Keratinocyte (primary cell): ENCODE measurements around the gene SBSN. TPM values are rescaled to one million over a fixed set of nuclear protein-coding genes. Genes with fewer than 3 reads are reported as not detected.

Experiments used
- DNase-seq: peaks from one replicate; pipeline ENCODE4 v3.0.0-alpha.2; 2011; ENCODE audit warnings: low read depth, missing footprints, low spot score
- FAIRE-seq: peaks from 2 replicates; lab custom pipeline; 2011; peaks lifted over from hg19 to GRCh38; lab: Jason Lieb, UNC
- H2AFZ ChIP-seq: 2 replicates; pipeline ENCODE4 v1.6.0; 2012; ENCODE audit warnings: low read length, control low read depth, inconsistent platforms; ENCODE audit not compliant: control insufficient read depth
- H3K27ac ChIP-seq: 2 replicates; pipeline ENCODE4 v1.5.1; 2011; ENCODE audit warnings: low read length; ENCODE audit not compliant: control insufficient read depth, insufficient read depth
- H3K27me3 ChIP-seq: 3 replicates; pipeline ENCODE4 v1.6.0; 2011; ENCODE audit warnings: low read length; ENCODE audit not compliant: control insufficient read depth, insufficient read depth; ENCODE audit errors: extremely low read depth
- H3K36me3 ChIP-seq, 2 experiments: 2 replicates in 1 of 2; 3 replicates in 1 of 2; pipeline ENCODE4 v1.5.1; 2011; ENCODE audit warnings: low read length in 2 of 2, mild to moderate bottlenecking in 1 of 2; ENCODE audit not compliant: control insufficient read depth in 2 of 2, insufficient read depth in 2 of 2; ENCODE audit errors: extremely low read depth in 1 of 2
- H3K4me1 ChIP-seq: 3 replicates; pipeline ENCODE4 v1.5.1; 2011; ENCODE audit warnings: low read length; ENCODE audit not compliant: control insufficient read depth, insufficient read depth; ENCODE audit errors: extremely low read depth
- H3K4me2 ChIP-seq: 3 replicates; pipeline ENCODE4 v1.6.0; 2011; ENCODE audit warnings: low read depth, low read length; ENCODE audit not compliant: control insufficient read depth, insufficient read depth; ENCODE audit errors: extremely low read depth
- H3K4me3 ChIP-seq, 3 experiments: fragments of 200-600 bp in 1 of 3; sonication (generic) in 1 of 3; 2 replicates in 2 of 3; 3 replicates in 1 of 3; pipeline ENCODE4 v1.5.1; 2011 to 2016; ENCODE audit warnings: low read length in 3 of 3, mild to moderate bottlenecking in 3 of 3, control low read depth in 2 of 3, inconsistent platforms in 1 of 3, low read depth in 1 of 3, mixed read lengths in 1 of 3, mixed run types in 1 of 3, moderate library complexity in 1 of 3; ENCODE audit not compliant: control insufficient read depth in 2 of 3, insufficient read depth in 2 of 3; ENCODE audit errors: extremely low read depth in 1 of 3
- H3K79me2 ChIP-seq: 2 replicates; pipeline ENCODE4 v1.6.0; 2012; ENCODE audit warnings: low read length; ENCODE audit not compliant: control insufficient read depth, insufficient read depth
- H3K9ac ChIP-seq: 3 replicates; pipeline ENCODE4 v1.6.0; 2011; ENCODE audit warnings: low read length; ENCODE audit not compliant: control insufficient read depth, insufficient read depth; ENCODE audit errors: extremely low read depth
- H3K9me1 ChIP-seq: 3 replicates; pipeline ENCODE4 v1.6.0; 2011; ENCODE audit warnings: low read length; ENCODE audit not compliant: control insufficient read depth, insufficient read depth; ENCODE audit errors: extremely low read depth
- H3K9me3 ChIP-seq: 2 replicates; pipeline ENCODE4 v1.5.1; 2012; ENCODE audit warnings: low read depth, low read length; ENCODE audit not compliant: control insufficient read depth
- H4K20me1 ChIP-seq: 3 replicates; pipeline ENCODE4 v1.6.0; 2011; ENCODE audit warnings: low read length; ENCODE audit not compliant: control insufficient read depth, insufficient read depth; ENCODE audit errors: extremely low read depth
- CTCF ChIP-seq, 3 experiments: IDR thresholded peaks in 1 of 3; conservative IDR thresholded peaks in 1 of 3; optimal IDR thresholded peaks in 1 of 3; 2 replicates in 2 of 3; 3 replicates in 1 of 3; pipeline versions ENCODE3 to v1.5.1; 2011; ENCODE audit warnings: low read length in 3 of 3, mild to moderate bottlenecking in 3 of 3, moderate library complexity in 2 of 3, control low read depth in 1 of 3, inconsistent platforms in 1 of 3; ENCODE audit not compliant: insufficient read depth in 2 of 3; ENCODE audit errors: extremely low read depth in 1 of 3
- EZH2 ChIP-seq: IDR thresholded peaks from one replicate; pipeline ENCODE4 v1.6.1; 2012; ENCODE audit warnings: inconsistent platforms, mild to moderate bottlenecking, low read length, moderate library complexity
- dilution Hi-C: fragments of 300-500 bp; cut with MboI; formaldehyde crosslinking; loops from one replicate; pipeline ENCODE4 v1.7.0; 2020; ENCODE audit warnings: low sequenced_read_pairs; ENCODE audit not compliant: extremely low pct_ligation_motif_present
- polyA plus RNA-seq, 5 experiments: library from polyadenylated mRNA; depleted of rRNA in 3 of 5; stranded (reverse) in 3 of 5; stranded (forward) in 1 of 5; unstranded in 1 of 5; fragments of >200 nt; gene quantifications; 1 replicate in 1 of 5; 2 replicates in 3 of 5; 3 replicates in 1 of 5; pipeline versions ENCODE4 v1.2.1 to v1.2.3, GENCODE V29; 2011 to 2012; ENCODE audit warnings: missing spikeins in 2 of 5, low read depth in 1 of 5, low replicate concordance in 1 of 5

The SBSN gene
- polyA plus RNA-seq, 1 donor (not counting 4 experiments of a cell fraction or from before 2014, with no cell fraction given), result 49.0 TPM

GRCh38 chr19:35540356-35540927 is 12.3 kb upstream of the SBSN start:
- no peak overlapping the region for H3K9ac ChIP-seq
- H3K27me3 ChIP-seq, result no peaks in the 10 kb centered on the region
- H3K4me3 ChIP-seq, result no peak overlapping the region
- H3K9me3 ChIP-seq, result no peaks in the 10 kb centered on the region
- no peak for TF ChIP-seq EZH2
- TF ChIP-seq CTCF (optimal IDR thresholded peaks at IDR 0.05 in 1 of 3, IDR thresholded peaks at IDR 0.05 in 1 of 3, conservative IDR thresholded peaks at IDR 0.05 in 1 of 3; ENCODE audit: extremely low read depth in 1 of 3, insufficient read depth in 2 of 3, low read length in 3 of 3), result no peak
- peaks cover 6% of the 10 kb centered on the region for H3K4me1 ChIP-seq
- peaks cover 17% of the 10 kb centered on the region for H3K79me2 ChIP-seq
- H3K4me2 ChIP-seq, result no peak overlapping the region
- no peak overlapping the region for H3K27ac ChIP-seq
- no peak overlapping the region for H2AFZ ChIP-seq
- DNase-seq (no peak), FAIRE-seq (no peak)
- no peaks in the 10 kb centered on the region for H4K20me1 ChIP-seq
- H3K36me3 ChIP-seq, result peaks cover 4 to 6% of the 10 kb centered on the region in 2 experiments
- dilution Hi-C loops, result no loop called here
- H3K9me1 ChIP-seq, result no peaks in the 10 kb centered on the region

- Histone ChIP-seq H3K4me1 (peaks cover 6% of the 10 kb centered on the region), H3K9me3 (no peaks in the 10 kb centered on the region), H3K4me2 (no peak overlapping the region), H3K9ac (no peak overlapping the region), H3K9me1 (no peaks in the 10 kb centered on the region), H2AFZ (no peak overlapping the region), H4K20me1 (no peaks in the 10 kb centered on the region), H3K36me3 (peaks cover 4 to 6% of the 10 kb centered on the region in 2 experiments), H3K27me3 (peaks cover 2% of the 10 kb centered on the region), H3K4me3 (no peak overlapping the region), H3K27ac (no peak overlapping the region), H3K79me2 (peaks cover 13% of the 10 kb centered on the region)
- TF ChIP-seq CTCF (optimal IDR thresholded peaks at IDR 0.05 in 1 of 3, IDR thresholded peaks at IDR 0.05 in 1 of 3, conservative IDR thresholded peaks at IDR 0.05 in 1 of 3; ENCODE audit: extremely low read depth in 1 of 3, insufficient read depth in 2 of 3, low read length in 3 of 3) (no peak), EZH2 (no peak)
- DNase-seq, result no peak
- dilution Hi-C loops, result no loop called here
- FAIRE-seq, result no peak
Measured at GRCh38 chr19:35539850-35540249, 11.7 kb upstream of the SBSN start.
